ENCODE measurements around the gene NHLRC2. TPM values are rescaled to one million over a fixed set of nuclear protein-coding genes. Genes with fewer than 3 reads are reported as not detected.
A peak's percentile ranks its signal among the peaks of the same experiment; 100 is the strongest.

The NHLRC2 gene
- total RNA-seq, 1 experiment from 2014 or later, result 30.9 TPM

DNA sequence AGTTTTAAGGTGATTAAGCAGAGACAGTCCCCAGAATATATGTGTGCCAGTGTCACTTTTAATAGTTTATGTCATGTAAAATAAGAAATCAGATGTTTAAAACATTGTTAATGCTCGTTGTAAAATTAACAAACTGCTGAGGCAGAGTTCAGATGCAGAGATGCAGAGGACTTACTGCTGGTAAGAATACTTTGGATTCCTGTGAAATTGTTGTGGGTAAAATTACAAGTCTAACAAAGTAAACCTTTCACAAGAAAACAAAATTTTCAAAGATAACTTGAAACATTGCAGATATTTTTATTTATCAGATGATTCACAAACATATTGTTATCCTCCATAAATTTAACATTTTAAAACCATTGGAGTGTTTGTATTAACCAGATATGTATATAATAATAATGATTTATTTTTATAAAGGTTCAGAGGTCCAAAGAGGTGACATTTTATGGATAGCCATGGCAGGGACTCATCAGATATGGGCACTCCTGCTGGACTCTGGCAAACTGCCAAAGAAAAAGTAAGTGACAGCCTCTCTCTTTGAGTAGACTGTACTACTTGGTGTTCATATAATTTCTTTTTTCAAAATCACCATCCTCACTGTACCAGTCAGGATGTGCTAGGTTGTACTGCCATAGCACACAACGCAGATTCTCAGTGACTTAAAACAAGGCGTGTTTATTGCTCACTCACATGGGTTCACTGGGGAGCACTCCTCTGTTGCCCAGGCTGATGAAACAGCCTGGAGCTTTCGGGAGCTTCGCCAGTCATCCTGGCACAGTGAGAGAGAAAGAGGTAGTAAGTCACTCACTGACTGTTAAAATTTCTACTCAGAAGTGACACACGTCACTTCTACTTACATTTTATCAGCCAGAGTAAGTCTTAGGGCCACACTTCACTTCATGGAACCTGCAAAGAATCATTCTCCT is 43.5 kb downstream of the NHLRC2 start:
- no peak overlapping the region for H3K27ac Mint-ChIP-seq
- no peak overlapping the region for H3T11ph ChIP-seq (ENCODE audit: low read length)
- no peak overlapping the region for H3K4me2 ChIP-seq (ENCODE audit: insufficient read depth, insufficient read length, low read length)
- H3K4ac ChIP-seq (ENCODE audit: low read depth, low read length), result no peak overlapping the region
- H2BK15ac ChIP-seq (ENCODE audit: low read depth, low read length), result no peak overlapping the region
- H3K79me2 ChIP-seq (ENCODE audit: insufficient read depth, low read length), result no peaks in the 10 kb centered on the region
- no peak overlapping the region for H4K91ac ChIP-seq (ENCODE audit: insufficient read length, low read depth, low read length)
- H3K23ac ChIP-seq (ENCODE audit: insufficient read length, low read depth, low read length), result no peak overlapping the region
- no peak overlapping the region for H3K18ac ChIP-seq (ENCODE audit: insufficient read length, low read depth, low read length)
- H3K27me3 Mint-ChIP-seq (ENCODE audit: low read depth), result no peaks in the 10 kb centered on the region
- H2BK5ac ChIP-seq (ENCODE audit: insufficient read length, low read length), result peak overlapping the region; percentile 60
- H4K8ac ChIP-seq (replicated peaks; ENCODE audit: insufficient read length, low read depth, low read length), result no peak overlapping the region
- no peak overlapping the region for H2AFZ ChIP-seq (ENCODE audit: low read length)
- H3K4me1 Mint-ChIP-seq, result no peaks in the 10 kb centered on the region
- no peak overlapping the region for H4K5ac ChIP-seq (ENCODE audit: insufficient read length, low read depth, low read length)
- H2BK20ac ChIP-seq (ENCODE audit: low read depth, low read length, poor library complexity, severe bottlenecking), result no peak overlapping the region
- no peaks in the 10 kb centered on the region for H3K79me1 ChIP-seq (ENCODE audit: insufficient read depth, low read depth, low read length, poor library complexity, severe bottlenecking)
- H3K4me3 Mint-ChIP-seq, result no peak overlapping the region
- H3K9me3 ChIP-seq (ENCODE audit: control insufficient read depth, low read depth, low read length), result no peaks in the 10 kb centered on the region
- no peak overlapping the region for H3K56ac ChIP-seq (ENCODE audit: insufficient read length, low read depth, low read length)
- no peaks in the 10 kb centered on the region; the same call in 1 of the 2 replicates for H3K27me3 ChIP-seq (ENCODE audit: insufficient read depth, low read length)
- H3K9me3 Mint-ChIP-seq, result peaks cover 2 to 4% of the 10 kb centered on the region in 2 experiments; a peak in 2 of 5 replicates
- H3K36me3 Mint-ChIP-seq (ENCODE audit: insufficient read depth in 1 of 3, low read depth in 3 of 3), result peaks cover 10 to 35% (median 31%) of the 10 kb centered on the region in 3 experiments
- no peak overlapping the region for H2AK5ac ChIP-seq (ENCODE audit: insufficient read length, low read length)
- H4K20me1 ChIP-seq (ENCODE audit: control insufficient read depth, insufficient read depth, insufficient read length), result no peaks in the 10 kb centered on the region
- TF ChIP-seq, protein P1, sequence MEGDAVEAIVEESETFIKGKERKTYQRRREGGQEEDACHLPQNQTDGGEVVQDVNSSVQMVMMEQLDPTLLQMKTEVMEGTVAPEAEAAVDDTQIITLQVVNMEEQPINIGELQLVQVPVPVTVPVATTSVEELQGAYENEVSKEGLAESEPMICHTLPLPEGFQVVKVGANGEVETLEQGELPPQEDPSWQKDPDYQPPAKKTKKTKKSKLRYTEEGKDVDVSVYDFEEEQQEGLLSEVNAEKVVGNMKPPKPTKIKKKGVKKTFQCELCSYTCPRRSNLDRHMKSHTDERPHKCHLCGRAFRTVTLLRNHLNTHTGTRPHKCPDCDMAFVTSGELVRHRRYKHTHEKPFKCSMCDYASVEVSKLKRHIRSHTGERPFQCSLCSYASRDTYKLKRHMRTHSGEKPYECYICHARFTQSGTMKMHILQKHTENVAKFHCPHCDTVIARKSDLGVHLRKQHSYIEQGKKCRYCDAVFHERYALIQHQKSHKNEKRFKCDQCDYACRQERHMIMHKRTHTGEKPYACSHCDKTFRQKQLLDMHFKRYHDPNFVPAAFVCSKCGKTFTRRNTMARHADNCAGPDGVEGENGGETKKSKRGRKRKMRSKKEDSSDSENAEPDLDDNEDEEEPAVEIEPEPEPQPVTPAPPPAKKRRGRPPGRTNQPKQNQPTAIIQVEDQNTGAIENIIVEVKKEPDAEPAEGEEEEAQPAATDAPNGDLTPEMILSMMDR (conservative IDR thresholded peaks at IDR 0.05), result no peak
- no peaks in the 10 kb centered on the region for H3K23me2 ChIP-seq (ENCODE audit: insufficient read length, low read depth, low read length, poor library complexity, severe bottlenecking)
- H2BK120ac ChIP-seq (ENCODE audit: low read depth, low read length, poor library complexity, severe bottlenecking), result no peak overlapping the region
- no CpG with 5 or more reads among the region's 6 CpGs for WGBS (ENCODE audit: extremely low coverage, insufficient read length, low lambda C conversion rate)
- DNase-seq, result no peak
- no peak overlapping the region for H3K9ac ChIP-seq (ENCODE audit: extremely low read depth, insufficient read length, low read length)
- no peak overlapping the region for H3K14ac ChIP-seq (ENCODE audit: insufficient read depth, low read length)
- no peak overlapping the region for H2BK12ac ChIP-seq (ENCODE audit: insufficient read length, low read depth, low read length)
- no peaks in the 10 kb centered on the region for H3K4me1 ChIP-seq (ENCODE audit: insufficient read depth, low read length)
- H3K27ac ChIP-seq (ENCODE audit: insufficient read length, low read depth, low read length), result no peak overlapping the region
